Measurements from ENCODE around the gene TMEM95.

Gene TMEM95

GRCh38 chr17:7343250-7343649 lies 11.7 kb upstream of the TMEM95 start:
- Mint-ChIP-seq H3K4me3 (no peak overlapping the region), H3K9me3 (no peaks in the 10 kb centered on the region), H3K27ac (peak overlapping the region in 1 of 2 donors; percentile 38), H3K27me3 (no peaks in the 10 kb centered on the region), H3K4me1 (ENCODE audit: low read depth in 2 of 2) (peaks cover 15 to 21% of the 10 kb centered on the region in 2 donors), H3K36me3 (ENCODE audit: insufficient read depth) (peaks cover 85% of the 10 kb centered on the region)
- ATAC-seq (replicated peaks) (no peak), DNase-seq (no peak)

GRCh38 chr17:7346761-7347614 lies 8.0 kb upstream of the TMEM95 start:
- peak overlapping the region in 1 of 2 donors; percentile 23 for H3K27ac Mint-ChIP-seq
- no peaks in the 10 kb centered on the region for H3K9me3 Mint-ChIP-seq
- no peaks in the 10 kb centered on the region for H3K27me3 Mint-ChIP-seq
- DNase-seq = no peak
- no peak overlapping the region for H3K4me3 Mint-ChIP-seq
- H3K4me1 Mint-ChIP-seq (ENCODE audit: low read depth in 2 of 2) = peaks cover 20 to 30% of the 10 kb centered on the region in 2 donors
- peaks cover 75% of the 10 kb centered on the region for H3K36me3 Mint-ChIP-seq (ENCODE audit: insufficient read depth)
- no peak for ATAC-seq (replicated peaks)

- DNase-seq = no peak
- no peaks in the 10 kb centered on the region for H3K27me3 Mint-ChIP-seq
- ATAC-seq (replicated peaks) = no peak
- peaks cover 69% of the 10 kb centered on the region for H3K36me3 Mint-ChIP-seq (ENCODE audit: insufficient read depth)
- H3K4me3 Mint-ChIP-seq = no peak overlapping the region
- peak overlapping the region; percentile 84 to 90 for H3K27ac Mint-ChIP-seq
- peaks cover 27 to 36% of the 10 kb centered on the region in 2 donors for H3K4me1 Mint-ChIP-seq (ENCODE audit: low read depth in 2 of 2)
- H3K9me3 Mint-ChIP-seq = no peaks in the 10 kb centered on the region
These were observed 7.1 kb upstream of the TMEM95 start for GRCh38 chr17:7347630-7348477.

GRCh38 chr17:7348478-7349242 lies 6.3 kb upstream of the TMEM95 start:
- H3K4me3 Mint-ChIP-seq = no peak overlapping the region
- no peaks in the 10 kb centered on the region for H3K27me3 Mint-ChIP-seq
- peak overlapping the region; percentile 84 to 90 for H3K27ac Mint-ChIP-seq
- ATAC-seq (replicated peaks) (no peak), DNase-seq (no peak)
- peaks cover 33 to 36% of the 10 kb centered on the region in 2 donors for H3K4me1 Mint-ChIP-seq (ENCODE audit: low read depth in 2 of 2)
- peaks cover 61% of the 10 kb centered on the region for H3K36me3 Mint-ChIP-seq (ENCODE audit: insufficient read depth)
- H3K9me3 Mint-ChIP-seq = no peaks in the 10 kb centered on the region

GRCh38 chr17:7351665-7352502 lies 3.1 kb upstream of the TMEM95 start, which contains the start of gene KCTD11:
TSS of gene KCTD11 (plus strand) at chr17:7352162.
- Mint-ChIP-seq H3K4me3 (peak within 1 kb of the TSS; percentile 84 to 92), H3K27me3 (no peaks in the 10 kb centered on the region), H3K4me1 (ENCODE audit: low read depth in 2 of 2) (peaks cover 46 to 48% of the 10 kb centered on the region in 2 donors), H3K27ac (peak within 1 kb of the TSS; percentile 90 to 91), H3K9me3 (no peaks in the 10 kb centered on the region), H3K36me3 (ENCODE audit: insufficient read depth) (peaks cover 36% of the 10 kb centered on the region)
- peak; percentile 66 for ATAC-seq (replicated peaks)
- DNase-seq = peak; percentile 72 to 75 (median 73)

- Mint-ChIP-seq H3K27me3 (no peaks in the 10 kb centered on the region), H3K27ac (peak overlapping the region; percentile 88 to 91), H3K36me3 (ENCODE audit: insufficient read depth) (peaks cover 31% of the 10 kb centered on the region), H3K4me3 (peak overlapping the region; percentile 84 to 92), H3K4me1 (ENCODE audit: low read depth in 2 of 2) (peaks cover 46% of the 10 kb centered on the region in 2 donors), H3K9me3 (no peaks in the 10 kb centered on the region)
- DNase-seq (no peak), ATAC-seq (replicated peaks) (no peak)
These were observed 2.5 kb upstream of the TMEM95 start for GRCh38 chr17:7352503-7352889.

GRCh38 chr17:7352910-7353635 lies 1.9 kb upstream of the TMEM95 start:
- peaks cover 45 to 46% of the 10 kb centered on the region in 2 donors for H3K4me1 Mint-ChIP-seq (ENCODE audit: low read depth in 2 of 2)
- H3K9me3 Mint-ChIP-seq = no peaks in the 10 kb centered on the region
- DNase-seq = no peak
- H3K27ac Mint-ChIP-seq = peak overlapping the region; percentile 88 to 91
- no peaks in the 10 kb centered on the region for H3K27me3 Mint-ChIP-seq
- peaks cover 29% of the 10 kb centered on the region for H3K36me3 Mint-ChIP-seq (ENCODE audit: insufficient read depth)
- no peak for ATAC-seq (replicated peaks)
- peak overlapping the region; percentile 84 to 92 for H3K4me3 Mint-ChIP-seq

- H3K4me1 Mint-ChIP-seq (ENCODE audit: low read depth in 2 of 2) = peaks cover 38% of the 10 kb centered on the region in 2 donors
- peaks cover 29% of the 10 kb centered on the region for H3K36me3 Mint-ChIP-seq (ENCODE audit: insufficient read depth)
- no peak for DNase-seq
- H3K27ac Mint-ChIP-seq = peak overlapping the region; percentile 63 to 91
- no peak overlapping the region for H3K4me3 Mint-ChIP-seq
- no peaks in the 10 kb centered on the region for H3K27me3 Mint-ChIP-seq
- ATAC-seq (replicated peaks) = no peak
- no peaks in the 10 kb centered on the region for H3K9me3 Mint-ChIP-seq
These were observed 603 bp upstream of the TMEM95 start for GRCh38 chr17:7354262-7354843.

- H3K27ac Mint-ChIP-seq = peak overlapping the region in 1 of 2 donors; percentile 57
- peaks cover 31 to 32% of the 10 kb centered on the region in 2 donors for H3K4me1 Mint-ChIP-seq (ENCODE audit: low read depth in 2 of 2)
- H3K9me3 Mint-ChIP-seq = no peaks in the 10 kb centered on the region
- H3K27me3 Mint-ChIP-seq = no peaks in the 10 kb centered on the region
- ATAC-seq (replicated peaks) (no peak), DNase-seq (no peak)
- peaks cover 17% of the 10 kb centered on the region for H3K36me3 Mint-ChIP-seq (ENCODE audit: insufficient read depth)
- H3K4me3 Mint-ChIP-seq = no peak overlapping the region
These were observed 617 bp downstream of the TMEM95 start for GRCh38 chr17:7355573-7355972.

- Mint-ChIP-seq H3K36me3 (ENCODE audit: insufficient read depth) (peaks cover 12% of the 10 kb centered on the region), H3K4me1 (ENCODE audit: low read depth in 2 of 2) (peaks cover 30 to 32% of the 10 kb centered on the region in 2 donors), H3K27me3 (no peaks in the 10 kb centered on the region), H3K27ac (peak overlapping the region in 1 of 2 donors; percentile 57), H3K9me3 (no peaks in the 10 kb centered on the region), H3K4me3 (no peak overlapping the region)
- DNase-seq = peak; percentile 79 to 82 (median 81)
- peak; percentile 49 for ATAC-seq (replicated peaks)
These were observed 1.2 kb downstream of the TMEM95 start for GRCh38 chr17:7356072-7356549.

- Mint-ChIP-seq H3K4me1 (ENCODE audit: low read depth in 2 of 2) (peaks cover 27 to 32% of the 10 kb centered on the region in 2 donors), H3K27me3 (peaks cover 5 to 6% of the 10 kb centered on the region in 2 donors), H3K27ac (no peak overlapping the region), H3K4me3 (no peak overlapping the region), H3K36me3 (ENCODE audit: insufficient read depth) (peaks cover 8% of the 10 kb centered on the region), H3K9me3 (no peaks in the 10 kb centered on the region)
- DNase-seq (no peak), ATAC-seq (replicated peaks) (no peak)
These were observed 1.8 kb downstream of the TMEM95 start for GRCh38 chr17:7356756-7357155.
